PFSK-1 (cell line): ENCODE results near the gene BCL10.

ENCODE experiments used
- POLR2AphosphoS5 ChIP-seq: IDR thresholded peaks from 2 replicates; pipeline ENCODE4 v1.6.1; 2012; ENCODE audit warnings: low read depth, mild to moderate bottlenecking, control low read depth, low read length, moderate library complexity
- TAF1 ChIP-seq: IDR thresholded peaks from 2 replicates; pipeline ENCODE4 v1.6.1; 2012; ENCODE audit warnings: low read length, control low read depth, borderline replicate concordance; ENCODE audit not compliant: insufficient read depth
- TF ChIP-seq, protein P1 (sequence below), 2 experiments: IDR thresholded peaks; 2 replicates each; pipeline versions ENCODE4 v1.6.1 to v1.8.0; 2011 to 2012; ENCODE audit warnings: low read depth in 2 of 2, low read length in 2 of 2, control low read depth in 1 of 2, inconsistent platforms in 1 of 2, mild to moderate bottlenecking in 1 of 2, moderate library complexity in 1 of 2; ENCODE audit not compliant: insufficient read depth in 1 of 2

DNA sequence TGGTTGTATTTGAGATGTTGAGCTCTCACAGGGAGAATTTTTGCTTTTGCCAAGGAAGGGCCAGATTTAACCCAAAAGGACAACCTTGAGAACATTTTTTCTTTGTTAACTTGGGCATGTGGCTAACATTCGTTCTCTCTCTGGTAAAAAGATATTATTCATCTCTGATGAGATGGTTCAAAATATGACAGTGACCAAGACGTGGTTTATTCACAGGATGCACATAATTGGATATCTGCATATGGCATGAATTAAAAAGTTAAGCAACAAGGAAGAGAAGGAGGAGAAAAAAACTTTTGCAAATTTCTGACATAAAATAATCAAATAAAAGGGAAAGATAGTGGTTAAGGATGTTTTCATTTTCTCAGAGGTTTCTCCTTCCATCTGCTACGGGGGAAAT, 43.1 kb upstream of the BCL10 start:
- TF ChIP-seq POLR2AphosphoS5 (no peak), TAF1 (no peak)
- TF ChIP-seq, protein P1, sequence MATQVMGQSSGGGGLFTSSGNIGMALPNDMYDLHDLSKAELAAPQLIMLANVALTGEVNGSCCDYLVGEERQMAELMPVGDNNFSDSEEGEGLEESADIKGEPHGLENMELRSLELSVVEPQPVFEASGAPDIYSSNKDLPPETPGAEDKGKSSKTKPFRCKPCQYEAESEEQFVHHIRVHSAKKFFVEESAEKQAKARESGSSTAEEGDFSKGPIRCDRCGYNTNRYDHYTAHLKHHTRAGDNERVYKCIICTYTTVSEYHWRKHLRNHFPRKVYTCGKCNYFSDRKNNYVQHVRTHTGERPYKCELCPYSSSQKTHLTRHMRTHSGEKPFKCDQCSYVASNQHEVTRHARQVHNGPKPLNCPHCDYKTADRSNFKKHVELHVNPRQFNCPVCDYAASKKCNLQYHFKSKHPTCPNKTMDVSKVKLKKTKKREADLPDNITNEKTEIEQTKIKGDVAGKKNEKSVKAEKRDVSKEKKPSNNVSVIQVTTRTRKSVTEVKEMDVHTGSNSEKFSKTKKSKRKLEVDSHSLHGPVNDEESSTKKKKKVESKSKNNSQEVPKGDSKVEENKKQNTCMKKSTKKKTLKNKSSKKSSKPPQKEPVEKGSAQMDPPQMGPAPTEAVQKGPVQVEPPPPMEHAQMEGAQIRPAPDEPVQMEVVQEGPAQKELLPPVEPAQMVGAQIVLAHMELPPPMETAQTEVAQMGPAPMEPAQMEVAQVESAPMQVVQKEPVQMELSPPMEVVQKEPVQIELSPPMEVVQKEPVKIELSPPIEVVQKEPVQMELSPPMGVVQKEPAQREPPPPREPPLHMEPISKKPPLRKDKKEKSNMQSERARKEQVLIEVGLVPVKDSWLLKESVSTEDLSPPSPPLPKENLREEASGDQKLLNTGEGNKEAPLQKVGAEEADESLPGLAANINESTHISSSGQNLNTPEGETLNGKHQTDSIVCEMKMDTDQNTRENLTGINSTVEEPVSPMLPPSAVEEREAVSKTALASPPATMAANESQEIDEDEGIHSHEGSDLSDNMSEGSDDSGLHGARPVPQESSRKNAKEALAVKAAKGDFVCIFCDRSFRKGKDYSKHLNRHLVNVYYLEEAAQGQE (IDR thresholded peaks at IDR 0.05; ENCODE audit: insufficient read depth in 1 of 2, low read depth in 2 of 2, low read length in 2 of 2): no peak
